EH (cell line): Measurements from ENCODE around the gene ZC3H12A.
"Not testable (repeated sequence)": the region's sequence is repeated elsewhere in the genome, so short reads cannot be mapped to it uniquely, and the experiment has no call there.

ENCODE experiments used
- DNase-seq: peaks from one replicate; pipeline ENCODE4 v3.0.0-alpha.2; 2015; ENCODE audit warnings: low read depth

ZC3H12A gene

DNA sequence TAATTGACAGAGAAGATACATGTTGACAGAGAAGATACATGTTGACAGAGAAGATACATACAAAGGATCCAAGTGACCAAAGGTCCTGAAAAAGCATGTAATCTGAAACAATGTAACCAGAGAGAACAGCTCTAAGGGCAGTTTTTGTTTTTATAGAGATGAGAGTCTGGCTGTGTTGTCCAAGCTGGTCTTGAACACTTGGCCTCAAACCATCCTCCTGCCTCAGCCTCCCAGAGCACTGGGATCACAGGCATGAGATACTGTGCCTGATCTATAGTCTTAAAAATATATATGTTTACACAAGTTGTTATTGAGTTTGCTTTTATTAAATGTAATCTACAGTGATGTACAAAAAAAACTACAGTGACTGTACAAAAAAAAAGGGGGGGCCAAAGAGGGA, 27.7 kb downstream of the ZC3H12A start:
- no peak for DNase-seq

DNA sequence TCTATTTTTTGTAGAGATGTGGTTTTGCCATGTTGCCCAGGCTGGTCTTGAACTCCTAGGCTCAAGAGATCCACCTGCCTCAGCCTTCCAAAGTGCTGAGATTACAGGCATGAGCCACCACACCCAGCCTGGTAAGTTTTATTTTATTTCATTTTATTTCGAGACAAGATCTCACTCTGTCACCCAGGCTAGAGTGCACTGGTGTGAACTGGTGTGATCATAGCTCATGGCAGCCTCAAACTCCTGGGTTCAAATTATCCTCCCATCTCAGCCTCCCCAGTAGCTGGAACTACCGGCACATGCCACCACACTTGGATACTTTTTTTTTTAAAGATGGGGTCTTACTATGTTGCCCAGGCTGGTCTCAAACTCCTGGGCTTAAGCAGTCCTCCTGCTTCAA, 28.4 kb downstream of the ZC3H12A start:
- DNase-seq = not testable (repeated sequence)

DNA sequence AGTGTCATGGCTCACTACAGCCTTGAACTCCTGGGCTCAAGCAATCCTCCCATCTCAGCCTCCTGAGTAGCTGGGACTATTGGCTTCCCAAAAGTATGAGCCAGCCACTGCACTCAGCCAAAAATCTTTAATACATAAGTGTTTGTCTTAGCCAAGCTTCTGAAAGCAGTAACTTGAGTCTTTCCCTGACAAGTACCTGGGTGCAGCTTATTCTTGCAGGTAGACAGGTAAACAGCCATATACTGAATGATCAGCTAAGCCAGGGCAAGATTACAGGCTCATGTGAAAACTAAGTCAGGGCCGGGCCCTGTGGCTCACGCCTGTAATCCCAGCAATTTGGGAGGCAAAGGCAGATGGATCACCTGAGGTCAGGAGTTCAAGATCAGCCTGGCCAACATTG, 32.4 kb downstream of the ZC3H12A start:
- no peak for DNase-seq

DNA sequence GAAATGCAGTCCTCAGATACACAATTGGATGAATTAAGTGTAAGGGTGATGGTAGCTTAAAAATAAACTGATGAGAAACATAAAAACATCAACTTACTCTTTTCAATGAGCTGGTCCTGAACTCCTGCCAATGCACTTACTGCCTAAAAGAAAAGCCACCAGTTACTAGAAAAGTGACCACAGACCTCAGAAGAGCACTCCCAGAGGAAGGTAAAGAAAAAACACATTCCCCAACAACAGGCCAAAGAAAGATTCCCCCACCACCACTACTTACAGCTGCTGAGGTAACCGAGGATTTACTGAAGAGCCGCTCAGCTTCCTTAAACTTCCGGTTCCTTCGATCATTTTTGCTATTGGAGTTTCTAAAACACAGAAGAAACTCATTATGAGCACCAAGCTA, 34.8 kb downstream of the ZC3H12A start:
- peak; percentile 53 for DNase-seq

DNA sequence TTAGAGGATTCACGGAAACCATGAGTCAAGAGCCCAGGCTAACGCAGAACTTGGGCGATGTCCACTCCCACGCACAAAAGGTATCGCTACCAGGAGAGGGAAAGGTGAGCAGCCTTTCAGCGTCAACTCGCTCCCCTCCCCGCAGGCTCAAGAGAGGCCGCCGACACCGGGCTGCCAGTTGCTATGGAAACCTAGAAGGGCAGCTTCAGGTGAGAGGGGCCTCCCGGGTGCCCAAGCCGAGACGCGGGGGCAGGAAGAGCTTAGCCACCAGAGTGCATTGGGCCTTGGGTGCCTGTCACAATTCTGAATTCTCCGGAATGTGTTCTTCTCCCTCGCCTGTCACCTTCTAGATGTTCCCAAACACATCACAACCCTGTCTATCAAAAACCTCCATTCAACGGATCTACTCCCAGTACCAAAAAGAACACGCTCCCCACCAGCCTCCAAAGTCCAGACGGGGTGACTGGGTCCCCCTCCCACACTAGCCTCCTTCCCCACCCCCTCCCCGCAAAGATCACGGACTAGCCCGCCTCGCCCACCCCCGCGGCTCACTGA, 39.5 kb downstream of the ZC3H12A start:
- peak; percentile 28 for DNase-seq

DNA sequence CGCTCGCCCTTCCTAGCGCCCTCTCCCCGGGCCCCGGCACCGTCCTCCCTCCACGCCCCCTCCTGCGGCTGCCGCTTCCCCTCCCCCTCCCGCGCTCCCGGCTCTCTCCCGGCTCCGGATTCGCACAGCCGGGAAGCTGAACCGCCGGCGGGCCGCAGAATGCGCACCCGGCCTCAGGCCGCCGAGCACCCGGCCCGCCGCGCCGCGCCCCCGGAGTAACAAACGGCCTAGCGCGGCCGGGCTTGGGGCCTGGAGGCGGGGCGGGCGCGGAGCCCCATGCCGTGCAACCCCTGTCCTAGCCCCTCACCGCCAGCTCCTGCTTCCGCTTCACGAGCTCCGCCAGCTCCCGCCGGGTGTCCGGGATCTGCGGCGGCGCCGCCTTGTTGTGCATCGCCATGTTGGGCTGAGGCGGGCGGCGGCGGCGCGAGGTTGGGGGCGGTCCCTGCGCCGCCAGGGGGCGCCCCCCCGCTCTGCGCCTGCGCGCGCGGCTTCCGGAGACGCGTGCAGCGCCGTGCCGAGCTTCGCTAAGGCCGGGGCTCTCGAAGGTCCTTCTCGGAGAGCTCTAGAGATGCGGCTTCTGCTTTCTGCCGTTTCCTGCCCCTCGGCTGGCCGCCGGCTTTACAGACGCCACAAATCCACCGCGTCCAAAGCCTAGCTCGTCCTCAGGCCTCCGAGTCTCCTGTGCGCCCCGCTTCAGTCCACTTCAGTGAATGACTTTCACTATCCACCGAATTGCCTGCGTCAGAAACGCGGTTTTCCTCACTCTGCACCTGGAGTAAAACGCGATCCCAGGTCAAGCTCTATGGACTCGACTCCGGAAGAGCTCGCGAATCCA, 40.2 kb downstream of the ZC3H12A start, which contains the start of gene MEAF6:
Gene MEAF6 (minus strand): TSS at position 417 of the 835 bp plus-strand sequence. CDS start 20 bp downstream, at position 397.
- DNase-seq = peak; percentile 88

DNA sequence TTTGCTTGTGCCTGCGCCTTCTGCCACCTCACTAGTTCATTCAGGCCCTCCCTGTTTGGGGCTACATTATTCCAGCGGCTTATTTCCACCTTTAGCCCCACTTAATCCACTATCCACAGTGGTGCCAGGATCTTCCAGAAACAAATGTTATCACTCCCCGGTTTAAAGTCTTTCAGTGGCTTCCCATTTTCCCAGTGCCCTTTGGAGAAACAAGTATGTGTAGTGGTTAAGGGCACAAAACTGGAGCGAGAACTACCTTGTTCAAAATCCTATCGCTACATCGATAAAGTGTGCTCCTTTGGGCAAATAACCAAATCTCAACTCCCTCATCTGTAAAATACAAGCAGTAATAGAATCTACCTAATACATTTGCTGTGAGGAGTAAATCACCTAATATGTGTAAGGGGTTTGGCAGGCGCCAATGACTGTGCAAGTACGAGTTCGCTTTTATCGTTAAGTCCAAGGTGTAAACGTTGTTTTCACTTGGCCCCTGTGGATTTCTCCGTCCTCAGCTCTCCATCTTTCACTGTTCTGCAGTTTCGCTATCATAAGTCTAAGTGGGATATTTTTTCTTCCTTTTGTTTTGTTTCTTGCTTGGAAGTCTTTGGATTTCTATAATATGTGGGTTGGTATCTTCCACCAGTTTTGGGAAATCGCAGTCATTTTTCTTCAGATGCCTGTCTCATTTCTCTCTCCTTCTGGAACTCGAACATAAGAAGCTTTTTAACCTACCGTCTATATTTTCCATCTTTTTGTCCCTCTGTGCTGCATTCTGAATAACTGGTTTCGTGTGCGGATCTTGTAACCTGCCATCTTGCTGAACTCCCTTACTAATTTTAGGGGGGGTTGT, 41.0 kb downstream of the ZC3H12A start:
- no peak for DNase-seq

DNA sequence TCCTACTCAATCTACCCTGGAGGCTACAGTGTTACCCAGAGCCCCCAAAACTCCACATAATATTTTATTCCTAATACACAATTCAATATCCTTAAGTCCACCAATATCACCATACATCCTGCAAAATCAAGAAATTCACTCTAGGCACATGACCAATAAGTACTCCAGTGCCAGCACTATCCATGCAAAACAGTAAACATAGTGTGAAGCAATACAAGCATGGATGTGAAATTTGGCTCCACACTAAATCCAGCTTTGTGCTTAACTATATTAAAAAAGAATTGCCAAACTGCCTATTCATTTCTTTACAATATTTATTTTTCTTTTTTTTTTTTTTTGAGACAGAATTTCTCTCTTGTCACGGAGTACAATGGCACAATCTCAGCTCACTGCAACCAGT, 43.2 kb downstream of the ZC3H12A start:
- no peak for DNase-seq

DNA sequence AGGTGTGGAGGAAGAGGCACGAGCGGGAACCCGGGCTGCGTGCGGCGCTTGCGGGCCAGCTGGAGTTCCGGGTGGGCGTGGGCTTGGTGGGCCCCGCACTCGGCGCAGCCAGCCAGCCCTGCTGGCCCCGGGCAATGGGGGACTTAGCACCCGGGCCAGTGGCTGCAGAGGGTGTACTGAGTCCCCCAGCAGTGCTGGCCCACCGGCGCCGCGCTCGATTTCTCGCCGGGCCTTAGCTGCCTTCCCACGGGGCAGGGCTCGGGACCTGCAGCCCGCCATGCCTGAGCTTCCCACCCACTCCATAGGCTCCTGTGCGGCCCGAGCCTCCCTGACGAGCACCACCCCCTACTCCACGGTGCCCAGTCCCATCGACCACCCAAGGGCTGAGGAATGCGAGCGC, 43.9 kb downstream of the ZC3H12A start:
- not testable (repeated sequence) for DNase-seq

DNA sequence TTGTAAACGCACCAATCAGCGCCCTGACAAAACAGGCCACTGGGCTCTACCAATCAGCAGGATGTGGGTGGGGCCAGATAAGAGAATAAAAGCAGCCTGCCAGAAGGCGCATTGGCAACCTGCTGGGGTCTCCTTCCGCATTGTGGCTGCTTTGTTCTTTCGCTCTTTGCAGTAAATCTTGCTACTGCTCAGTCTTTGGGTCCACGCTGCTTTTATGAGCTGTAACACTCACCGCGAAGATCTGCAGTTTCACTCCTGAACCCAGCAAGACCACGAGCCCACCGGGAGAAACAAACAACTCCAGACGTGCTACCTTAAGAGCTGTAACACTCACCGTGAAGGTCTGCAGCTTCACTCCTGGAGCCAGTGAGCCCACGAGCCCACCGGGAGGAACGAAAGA, 44.5 kb downstream of the ZC3H12A start:
- not testable (repeated sequence) for DNase-seq

DNA sequence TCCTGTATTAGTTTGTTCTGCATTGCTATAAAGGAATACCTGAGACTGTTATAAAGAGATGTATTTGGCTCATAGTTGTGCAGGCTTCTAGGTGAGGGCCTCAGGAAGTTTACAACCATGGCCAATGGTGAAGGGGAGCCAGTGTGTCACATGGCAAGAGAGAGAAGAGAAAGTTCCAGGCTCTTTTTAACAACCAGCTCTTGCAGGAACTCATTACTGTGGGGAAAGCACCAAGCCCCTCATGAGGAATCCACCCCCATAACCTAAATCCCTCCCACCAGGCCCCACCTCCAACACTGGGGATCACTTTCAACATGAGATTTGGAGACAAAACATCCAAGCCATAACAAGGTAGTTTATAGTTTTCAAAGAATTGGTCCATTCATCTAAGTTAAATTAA, 45.2 kb downstream of the ZC3H12A start:
- no peak for DNase-seq

DNA sequence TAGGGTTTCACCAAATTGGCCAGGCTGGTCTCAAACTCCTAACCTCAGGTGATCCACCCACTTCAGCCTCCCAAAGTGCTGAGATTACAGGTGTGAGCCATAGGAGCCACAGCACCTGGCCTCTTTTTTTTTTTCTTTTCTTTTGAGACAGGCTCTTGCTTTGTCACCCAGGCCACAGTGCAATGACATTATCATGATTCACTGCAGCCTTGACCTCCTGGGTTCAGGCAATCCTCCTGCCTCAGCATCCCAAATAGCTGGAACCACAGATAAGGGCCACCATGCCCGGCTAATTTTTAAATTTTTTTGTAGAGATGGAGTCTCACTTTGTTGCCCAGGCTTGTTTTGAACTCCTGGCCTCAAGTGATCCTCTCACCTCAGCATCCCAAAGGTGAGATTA, 55.5 kb downstream of the ZC3H12A start:
- DNase-seq = not testable (repeated sequence)

DNA sequence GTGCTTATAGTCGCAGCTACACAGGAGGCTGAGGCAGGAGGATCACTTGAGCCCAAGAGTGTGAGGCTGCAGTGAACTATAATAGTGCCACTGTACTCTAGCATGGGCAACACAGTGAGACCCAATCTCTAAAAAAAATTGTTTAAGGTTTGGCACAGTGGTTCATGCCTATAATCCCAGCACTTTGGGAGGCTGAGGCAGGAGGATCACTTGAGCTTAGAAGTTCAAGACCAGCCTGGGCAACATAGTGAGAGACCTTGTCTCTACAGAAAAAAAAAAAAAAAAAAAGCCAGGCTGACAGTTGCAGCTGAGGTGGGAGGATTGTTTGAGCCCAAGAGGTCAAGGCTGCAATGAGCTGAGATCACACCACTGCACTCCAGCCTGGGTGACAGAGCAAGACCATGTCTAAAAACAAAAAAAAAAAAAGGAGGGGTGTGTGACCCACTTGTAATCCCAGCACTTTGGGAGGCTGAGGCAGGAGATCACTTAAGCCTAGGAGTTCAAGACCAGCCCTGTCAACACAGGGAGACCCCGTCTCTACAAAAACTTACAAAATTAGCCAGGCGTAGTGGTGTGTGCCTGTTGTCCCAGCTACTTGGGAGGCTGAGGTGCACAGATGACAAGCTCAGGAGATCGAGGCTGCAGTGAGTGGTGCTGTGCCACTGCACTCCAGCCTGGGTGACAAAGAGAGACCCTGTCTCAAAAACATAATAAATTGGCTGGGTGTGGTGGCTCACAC, 58.2 kb downstream of the ZC3H12A start:
- not testable (repeated sequence) for DNase-seq

DNA sequence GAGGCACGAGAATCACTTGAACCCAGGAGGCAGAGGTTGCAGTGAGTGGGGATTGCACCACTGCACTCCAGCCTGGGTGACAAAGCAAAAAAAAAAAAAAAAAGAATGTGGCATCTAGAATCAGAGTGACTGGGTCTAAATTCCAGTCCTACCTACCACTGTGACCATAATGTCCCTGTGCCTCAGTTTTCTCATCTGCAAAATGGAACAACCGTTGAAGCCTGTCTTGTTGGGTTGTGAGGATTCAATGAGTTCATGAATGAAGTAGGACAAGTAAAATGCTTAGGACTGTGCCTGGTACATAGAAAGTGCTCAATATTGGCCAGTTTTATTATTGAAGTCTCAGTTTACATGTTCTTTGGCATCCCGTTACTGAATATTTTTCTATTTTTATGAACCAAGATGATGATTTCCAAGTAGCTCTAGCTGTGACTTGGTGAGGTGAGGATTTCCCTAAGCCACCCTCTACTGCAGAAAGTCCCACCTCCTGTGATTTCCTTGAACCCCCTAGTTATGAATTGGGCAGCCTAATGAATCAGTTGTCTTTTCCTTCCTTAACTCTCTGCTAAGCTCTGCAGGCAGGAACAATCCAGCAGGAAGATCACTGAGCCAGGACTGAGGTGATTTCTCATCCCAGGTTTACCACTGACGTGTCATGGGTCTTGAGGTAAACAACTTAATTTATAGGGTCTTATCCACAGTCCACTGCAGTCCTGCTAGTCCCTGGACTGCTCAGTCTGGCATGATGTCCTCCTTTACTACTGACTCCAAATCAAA, 59.1 kb downstream of the ZC3H12A start:
- no peak for DNase-seq
